DOHH2 (cell line): Measurements from ENCODE around the gene MBD3L5.

Experiments used
- EZH2phosphoT487 ChIP-seq: fragments of 200-600 bp; sonication (generic); IDR thresholded peaks from 2 replicates; pipeline ENCODE4 v1.6.1; 2017; ENCODE audit warnings: borderline replicate concordance, mild to moderate bottlenecking, antibody characterized with exemption, low read length, moderate library complexity, mixed read lengths
- TF ChIP-seq, protein P1 (sequence below): fragments of 200-600 bp; sonication (generic); IDR thresholded peaks from one replicate; pipeline ENCODE4 v1.5.1; 2014; ENCODE audit warnings: antibody characterized with exemption, mild to moderate bottlenecking, low read depth, low read length; ENCODE audit not compliant: poor library complexity, severe bottlenecking

DNA sequence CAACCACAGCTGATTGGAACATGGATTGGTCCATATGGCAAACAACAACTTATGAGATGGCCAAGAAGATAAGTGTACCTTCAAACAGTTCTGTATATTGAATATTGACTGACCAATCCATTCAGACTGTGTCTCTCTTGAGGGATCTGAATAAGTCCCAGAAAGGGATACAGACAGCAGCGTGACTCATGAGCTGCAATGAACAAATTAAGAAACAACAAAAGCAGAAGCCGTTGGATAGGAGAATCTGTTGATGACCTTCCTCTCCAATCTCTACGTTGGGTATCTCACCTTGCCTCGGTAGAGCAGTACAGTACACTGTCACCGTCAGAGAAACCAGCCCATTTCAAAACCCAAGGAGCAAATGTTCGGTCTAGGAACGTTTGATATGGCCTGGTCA is 30.4 kb upstream of the MBD3L5 start:
- TF ChIP-seq, protein P1, sequence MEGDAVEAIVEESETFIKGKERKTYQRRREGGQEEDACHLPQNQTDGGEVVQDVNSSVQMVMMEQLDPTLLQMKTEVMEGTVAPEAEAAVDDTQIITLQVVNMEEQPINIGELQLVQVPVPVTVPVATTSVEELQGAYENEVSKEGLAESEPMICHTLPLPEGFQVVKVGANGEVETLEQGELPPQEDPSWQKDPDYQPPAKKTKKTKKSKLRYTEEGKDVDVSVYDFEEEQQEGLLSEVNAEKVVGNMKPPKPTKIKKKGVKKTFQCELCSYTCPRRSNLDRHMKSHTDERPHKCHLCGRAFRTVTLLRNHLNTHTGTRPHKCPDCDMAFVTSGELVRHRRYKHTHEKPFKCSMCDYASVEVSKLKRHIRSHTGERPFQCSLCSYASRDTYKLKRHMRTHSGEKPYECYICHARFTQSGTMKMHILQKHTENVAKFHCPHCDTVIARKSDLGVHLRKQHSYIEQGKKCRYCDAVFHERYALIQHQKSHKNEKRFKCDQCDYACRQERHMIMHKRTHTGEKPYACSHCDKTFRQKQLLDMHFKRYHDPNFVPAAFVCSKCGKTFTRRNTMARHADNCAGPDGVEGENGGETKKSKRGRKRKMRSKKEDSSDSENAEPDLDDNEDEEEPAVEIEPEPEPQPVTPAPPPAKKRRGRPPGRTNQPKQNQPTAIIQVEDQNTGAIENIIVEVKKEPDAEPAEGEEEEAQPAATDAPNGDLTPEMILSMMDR: no peak
- TF ChIP-seq EZH2phosphoT487: no peak
